C4-2B (cell line): ENCODE measurements around the gene C5orf52.
"Not testable (repeated sequence)": the region's sequence is repeated elsewhere in the genome, so short reads cannot be mapped to it uniquely, and the experiment has no call there.

Experiments
- H3K27ac ChIP-seq: fragments of 450-650 bp; 2 replicates; pipeline ENCODE4 v1.5.1; 2017
- ZFX ChIP-seq: fragments of 450-650 bp; IDR thresholded peaks from 2 replicates; pipeline ENCODE4 v1.6.1; 2017
- TF ChIP-seq, protein P1 (sequence below): fragments of 450-650 bp; conservative IDR thresholded peaks from 2 replicates; pipeline ENCODE4 v1.5.1; 2017; ENCODE audit warnings: mild to moderate bottlenecking

Gene C5orf52

GRCh38 chr5:157719245-157719644 lies 47.9 kb downstream of the C5orf52 start:
- no peak for TF ChIP-seq ZFX
- TF ChIP-seq, protein P1, sequence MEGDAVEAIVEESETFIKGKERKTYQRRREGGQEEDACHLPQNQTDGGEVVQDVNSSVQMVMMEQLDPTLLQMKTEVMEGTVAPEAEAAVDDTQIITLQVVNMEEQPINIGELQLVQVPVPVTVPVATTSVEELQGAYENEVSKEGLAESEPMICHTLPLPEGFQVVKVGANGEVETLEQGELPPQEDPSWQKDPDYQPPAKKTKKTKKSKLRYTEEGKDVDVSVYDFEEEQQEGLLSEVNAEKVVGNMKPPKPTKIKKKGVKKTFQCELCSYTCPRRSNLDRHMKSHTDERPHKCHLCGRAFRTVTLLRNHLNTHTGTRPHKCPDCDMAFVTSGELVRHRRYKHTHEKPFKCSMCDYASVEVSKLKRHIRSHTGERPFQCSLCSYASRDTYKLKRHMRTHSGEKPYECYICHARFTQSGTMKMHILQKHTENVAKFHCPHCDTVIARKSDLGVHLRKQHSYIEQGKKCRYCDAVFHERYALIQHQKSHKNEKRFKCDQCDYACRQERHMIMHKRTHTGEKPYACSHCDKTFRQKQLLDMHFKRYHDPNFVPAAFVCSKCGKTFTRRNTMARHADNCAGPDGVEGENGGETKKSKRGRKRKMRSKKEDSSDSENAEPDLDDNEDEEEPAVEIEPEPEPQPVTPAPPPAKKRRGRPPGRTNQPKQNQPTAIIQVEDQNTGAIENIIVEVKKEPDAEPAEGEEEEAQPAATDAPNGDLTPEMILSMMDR = no peak
- H3K27ac ChIP-seq = no peak overlapping the region

DNA sequence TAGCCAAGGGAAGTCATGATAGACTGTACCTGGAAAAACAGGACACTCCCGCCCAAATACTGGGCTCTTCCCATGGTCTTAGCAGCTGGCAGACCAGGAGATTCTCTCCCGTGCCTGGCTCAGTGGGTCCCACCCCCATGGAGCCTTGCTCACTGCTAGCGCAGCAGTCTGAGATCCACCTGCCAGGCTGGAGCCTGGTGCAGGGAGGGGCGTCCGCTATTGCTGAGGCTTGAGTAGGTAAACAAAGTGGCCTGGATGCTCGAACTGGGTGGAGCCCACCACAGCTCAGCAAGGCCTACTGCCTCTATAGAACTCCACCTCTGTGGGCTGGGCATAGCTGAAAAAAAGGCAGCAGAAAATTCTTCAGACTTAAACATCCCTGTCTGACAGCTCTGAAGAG lies 49.8 kb downstream of the C5orf52 start:
- no peak overlapping the region for H3K27ac ChIP-seq
- TF ChIP-seq ZFX = no peak
- TF ChIP-seq, protein P1 = no peak

DNA sequence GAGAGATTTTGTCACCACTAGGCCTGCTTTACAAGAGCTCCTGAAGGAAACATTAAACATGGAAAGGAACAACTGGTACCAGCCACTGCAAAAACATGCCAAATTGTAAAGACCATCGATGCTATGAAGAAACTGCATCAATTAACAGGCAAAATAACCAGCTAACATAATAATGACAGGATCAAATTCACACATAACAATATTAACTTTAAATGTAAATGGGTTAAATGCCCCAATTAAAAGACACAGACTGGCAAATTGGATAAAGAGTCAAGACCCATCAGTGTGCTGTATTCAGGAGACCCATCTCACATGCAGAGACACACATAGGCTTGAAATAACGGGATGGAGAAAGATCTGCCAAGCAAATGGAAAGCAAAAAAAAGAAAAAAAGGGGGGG lies 51.6 kb downstream of the C5orf52 start:
- not testable (repeated sequence) for H3K27ac ChIP-seq

DNA sequence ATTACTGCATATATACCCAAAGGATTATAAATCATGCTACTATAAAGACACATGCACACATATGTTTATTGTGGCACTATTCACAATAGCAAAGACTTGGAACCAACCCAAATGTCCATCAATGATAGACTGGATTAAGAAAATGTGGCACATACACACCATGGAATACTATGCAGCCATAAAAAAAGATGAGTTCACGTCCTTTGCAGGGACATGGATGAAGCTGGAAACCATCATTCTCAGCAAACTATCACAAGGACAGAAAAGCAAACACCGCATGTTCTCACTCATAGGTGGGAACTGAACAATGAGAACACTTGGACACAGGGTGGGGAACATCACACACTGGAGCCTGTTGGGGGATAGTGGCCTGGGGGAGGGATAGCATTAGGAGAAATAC lies 55.3 kb downstream of the C5orf52 start:
- not testable (repeated sequence) for H3K27ac ChIP-seq

- not testable (repeated sequence) for H3K27ac ChIP-seq
These were observed 56.5 kb downstream of the C5orf52 start for GRCh38 chr5:157727858-157728257.
